K562 (cell line): ENCODE data around the gene BANP. TPM values are rescaled to one million over a fixed set of nuclear protein-coding genes. Genes with fewer than 3 reads are reported as not detected.
A peak's percentile ranks its signal among the peaks of the same experiment; 100 is the strongest.
"Not testable (repeated sequence)": the region's sequence is repeated elsewhere in the genome, so short reads cannot be mapped to it uniquely, and the experiment has no call there.

Source experiments
- ATAC-seq: fragments of 200-7000 bp; cut with Tn5 transposase; 3 replicates; pipeline ENCODE4 v1.9.1; 2020; ENCODE audit warnings: moderate library complexity
- BruUV-seq: library from RNA; stranded (reverse); fragments of 400-500 nt; replicated peaks from 2 replicates; lab custom pipeline; 2021; lab: Mats Ljungman, UMichigan
- CTCF ChIA-PET: fragments of 300-600 bp; formaldehyde crosslinking; extraction: SDS; loops from one replicate; lab custom pipeline; 2021; ENCODE audit warnings: low intra/inter-chr PET ratio; lab: Yijun Ruan, JAX
- POLR2A ChIA-PET: fragments of 300-600, 350-650 bp; sonication (Branson Sonifier 250); formaldehyde crosslinking; extraction: SDS; loops from one replicate; lab custom pipeline; 2021; ENCODE audit warnings: antibody characterized with exemption, inconsistent platforms; lab: Yijun Ruan, JAX
- DNase-seq, 4 experiments: peaks; one replicate each; pipeline versions ENCODE4 v3.0.0 to v3.0.0-alpha.2; 2011 to 2018; ENCODE audit warnings: low spot score in 3 of 4, mixed read lengths in 3 of 4; ENCODE audit errors: extremely low read depth in 1 of 4
- FAIRE-seq: peaks from 2 replicates; lab custom pipeline; 2011; peaks lifted over from hg19 to GRCh38; lab: Jason Lieb, UNC
- H2AFZ ChIP-seq: 2 replicates; pipeline ENCODE4 v1.6.0; 2011; ENCODE audit warnings: low read depth, low read length, control low read depth, inconsistent platforms
- H3K27ac ChIP-seq: fragments of 200-600 bp; 3 replicates; pipeline ENCODE4 v1.8.0; 2011; ENCODE audit warnings: low read depth, mild to moderate bottlenecking, control low read depth, inconsistent platforms, low read length, moderate library complexity, mixed read lengths; ENCODE audit errors: extremely low read depth
- H3K27me3 ChIP-seq, 2 experiments: fragments of 300-600 bp in 1 of 2; 2 replicates in 1 of 2; 3 replicates in 1 of 2; pipeline versions ENCODE4 v1.6.0 to v1.8.0; 2011; ENCODE audit warnings: inconsistent platforms in 2 of 2, low read length in 2 of 2, mild to moderate bottlenecking in 1 of 2, mixed read lengths in 1 of 2, moderate library complexity in 1 of 2; ENCODE audit not compliant: control insufficient read depth in 2 of 2, insufficient read depth in 2 of 2
- H3K36me3 ChIP-seq: fragments of 300-600 bp; 3 replicates; pipeline ENCODE4 v1.8.0; 2011; ENCODE audit warnings: mild to moderate bottlenecking, low read length, inconsistent platforms; ENCODE audit not compliant: control insufficient read depth, insufficient read depth
- H3K4me1 ChIP-seq, 2 experiments: fragments of 200-600 bp in 1 of 2; replicated peaks in 1 of 2; 2 replicates in 1 of 2; 3 replicates in 1 of 2; pipeline versions ENCODE4 v1.5.1 to v1.8.0; 2011; ENCODE audit warnings: inconsistent platforms in 2 of 2, low read length in 2 of 2, mild to moderate bottlenecking in 1 of 2, mixed read lengths in 1 of 2, moderate library complexity in 1 of 2; ENCODE audit not compliant: control insufficient read depth in 2 of 2, insufficient read depth in 2 of 2
- H3K4me2 ChIP-seq: 2 replicates; pipeline ENCODE4 v1.6.1; 2011; ENCODE audit warnings: low read length, control low read depth, inconsistent platforms, mixed read lengths; ENCODE audit not compliant: insufficient read depth
- H3K4me3 ChIP-seq: fragments of 200-600 bp; sonication (generic), shearing (Covaris generic); 2 replicates; pipeline ENCODE4 v1.5.1; 2016; ENCODE audit warnings: control low read depth, inconsistent platforms
- H3K79me2 ChIP-seq: fragments of 200-600 bp; 3 replicates; pipeline ENCODE4 v1.8.0; 2011; ENCODE audit warnings: low read length, inconsistent platforms; ENCODE audit not compliant: control insufficient read depth, insufficient read depth
- H3K9ac ChIP-seq, 2 experiments: 2 replicates each; pipeline versions ENCODE4 v1.6.0 to v1.6.1; 2011; ENCODE audit warnings: low read depth in 2 of 2, low read length in 2 of 2, control low read depth in 1 of 2, inconsistent platforms in 1 of 2, mild to moderate bottlenecking in 1 of 2, mixed read lengths in 1 of 2; ENCODE audit not compliant: insufficient read depth in 1 of 2
- H3K9me1 ChIP-seq: one replicate; pipeline ENCODE4 v1.6.0; 2011; ENCODE audit warnings: inconsistent platforms, mild to moderate bottlenecking, low read length, moderate library complexity; ENCODE audit not compliant: control insufficient read depth, insufficient read depth
- H3K9me3 ChIP-seq: replicated peaks from 2 replicates; pipeline ENCODE4 v1.5.1; 2011; ENCODE audit warnings: low read depth, low read length, inconsistent platforms; ENCODE audit not compliant: control insufficient read depth, insufficient read depth
- H4K20me1 ChIP-seq: replicated peaks from 2 replicates; pipeline ENCODE4 v1.6.1; 2011; ENCODE audit warnings: low read length, inconsistent platforms, mixed read lengths; ENCODE audit not compliant: control insufficient read depth, insufficient read depth
- CEBPB ChIP-seq: fragments of 450-650 bp; IDR thresholded peaks from 2 replicates; pipeline ENCODE4 v1.6.1; 2016; ENCODE audit warnings: missing genetic modification characterization, missing compliant biosample characterization
- FOXK2 ChIP-seq, 2 experiments: fragments of 450-650 bp; IDR thresholded peaks in 1 of 2; conservative IDR thresholded peaks in 1 of 2; 2 replicates each; pipeline ENCODE4 v1.6.1; 2016; ENCODE audit warnings: low read depth in 2 of 2, mild to moderate bottlenecking in 1 of 2
- JUND ChIP-seq, 2 experiments: IDR thresholded peaks; 2 replicates in 1 of 2; 3 replicates in 1 of 2; pipeline ENCODE4 v1.6.1; 2011; ENCODE audit warnings: borderline replicate concordance in 2 of 2, low read depth in 2 of 2, low read length in 2 of 2, improper control_type of control experiment in 1 of 2, missing biosample characterization in 1 of 2, missing genetic modification characterization in 1 of 2, missing genetic modification reagents in 1 of 2
- MEIS2 ChIP-seq: fragments of 450-650 bp; IDR thresholded peaks from 2 replicates; pipeline ENCODE4 v1.6.1; 2014; ENCODE audit warnings: mild to moderate bottlenecking; ENCODE audit not compliant: partially characterized antibody
- RAD21 ChIP-seq, 2 experiments: fragments of 250-450 bp in 1 of 2; fragments of 450-650 bp in 1 of 2; sonication (Bioruptor Pico) in 1 of 2; formaldehyde crosslinking in 1 of 2; IDR thresholded peaks in 1 of 2; conservative IDR thresholded peaks in 1 of 2; 2 replicates each; pipeline versions ENCODE4 v1.4.0 to v1.8.0; 2020 to 2022; ENCODE audit warnings: mild to moderate bottlenecking in 2 of 2, moderate library complexity in 1 of 2
- WGBS: fragments of 100-300 bp; shearing (Covaris generic); methylation state at CpG from one replicate; pipeline ENCODE4 v1.1.6; 2016; ENCODE audit warnings: low coverage, mixed read lengths; ENCODE audit not compliant: insufficient coverage; ENCODE audit errors: missing lambda C conversion rate; 5-methylcytosine and 5-hydroxymethylcytosine counted together
- in situ Hi-C: fragments of 300-500 bp; cut with MboI; formaldehyde crosslinking; loops from 4 replicates; pipeline ENCODE4 v1.15.0; 2018; ENCODE audit warnings: inconsistent platforms, mixed read lengths
- intact Hi-C: fragments of 100-400 bp; cut with micrococcal nuclease; formaldehyde crosslinking; loops from 2 replicates; pipeline ENCODE4 v1.14.2; 2022
- polyA plus RNA-seq, 8 experiments: library from polyadenylated mRNA; depleted of rRNA in 4 of 8; stranded (reverse) in 5 of 8; unstranded in 3 of 8; fragments of >200 nt; fragmentation: Nextera tagmentation in 2 of 8; fragmentation: Illumina TruSeq in 1 of 8; extraction: Ambion mirVana in 2 of 8; extraction: Trizol in 1 of 8; gene quantifications; 2 replicates each; pipeline versions ENCODE4 v1.2.1 to v1.2.3, GENCODE V29; 2011 to 2014; ENCODE audit warnings: inconsistent platforms in 1 of 8, missing spikeins in 1 of 8
- total RNA-seq, 7 experiments: library from RNA; depleted of rRNA in 6 of 7; stranded (reverse); fragments of >200 nt in 6 of 7; fragmentation: Illumina TruSeq in 2 of 7; extraction: Trizol in 2 of 7; gene quantifications; 2 replicates each; pipeline versions ENCODE4 v1.2.1 to v1.2.3, GENCODE V29; 2011 to 2021; ENCODE audit warnings: low replicate concordance in 1 of 7
- TF ChIP-seq, protein P1 (sequence below), 2 experiments: IDR thresholded peaks in 1 of 2; conservative IDR thresholded peaks in 1 of 2; 2 replicates each; pipeline ENCODE4 v1.6.1; 2016; ENCODE audit warnings: low read depth in 2 of 2, mild to moderate bottlenecking in 1 of 2, missing compliant biosample characterization in 1 of 2, missing genetic modification characterization in 1 of 2, moderate library complexity in 1 of 2
- TF ChIP-seq, protein P2 (sequence below), 2 experiments: fragments of 450-650 bp in 1 of 2; sonication (generic) in 1 of 2; formaldehyde crosslinking in 1 of 2; IDR thresholded peaks in 1 of 2; conservative IDR thresholded peaks in 1 of 2; 2 replicates each; pipeline versions ENCODE4 v1.6.1 to v1.8.1; 2016 to 2023; ENCODE audit warnings: mild to moderate bottlenecking in 2 of 2, moderate library complexity in 2 of 2, inconsistent platforms in 1 of 2, missing genetic modification reagents in 1 of 2

Gene BANP
- total and polyA plus RNA-seq, 9 of the 15 experiments (the other 6 are each of a cell fraction or from before 2014, with no cell fraction given): 4.6 to 22.1 (median 15.6) TPM

DNA sequence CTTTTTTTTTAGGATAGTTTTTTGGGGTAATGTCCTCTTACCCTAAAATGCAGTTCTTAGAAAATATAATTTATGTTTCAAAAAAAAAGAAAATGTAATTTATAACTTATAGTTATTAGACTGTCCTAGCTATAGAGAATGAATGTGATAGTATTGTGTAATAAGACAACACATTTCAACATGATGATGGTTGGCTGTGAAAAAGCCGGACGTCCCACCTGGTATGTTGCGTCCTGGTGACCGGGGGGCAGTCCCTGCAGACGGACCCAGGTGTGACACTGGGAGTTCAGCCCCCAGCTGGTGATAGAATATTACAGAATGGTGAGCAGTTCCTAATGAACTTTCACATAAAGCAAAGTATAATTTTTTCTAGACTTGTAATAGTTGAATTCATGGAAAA lies 34.3 kb downstream of the BANP start:
- intact Hi-C loops, in situ Hi-C loops, H3K9ac ChIP-seq, ATAC-seq, H3K79me2 ChIP-seq, H2AFZ ChIP-seq, H3K4me1 ChIP-seq, H3K27me3 ChIP-seq, H3K4me2 ChIP-seq, H3K9me3 ChIP-seq, DNase-seq, H3K27ac ChIP-seq, CTCF ChIA-PET, H3K9me1 ChIP-seq, H3K4me3 ChIP-seq, FAIRE-seq, BruUV-seq, H4K20me1 ChIP-seq, POLR2A ChIA-PET: not testable (repeated sequence)
- TF ChIP-seq CEBPB (tag): peak; percentile 20; the same call in 1 of the 2 replicates
- 98% methylated on average over 5 of the region's 5 CpGs for WGBS
- H3K36me3 ChIP-seq: peaks cover 16% of the 10 kb centered on the region; the same call in 2 of the 3 replicates

DNA sequence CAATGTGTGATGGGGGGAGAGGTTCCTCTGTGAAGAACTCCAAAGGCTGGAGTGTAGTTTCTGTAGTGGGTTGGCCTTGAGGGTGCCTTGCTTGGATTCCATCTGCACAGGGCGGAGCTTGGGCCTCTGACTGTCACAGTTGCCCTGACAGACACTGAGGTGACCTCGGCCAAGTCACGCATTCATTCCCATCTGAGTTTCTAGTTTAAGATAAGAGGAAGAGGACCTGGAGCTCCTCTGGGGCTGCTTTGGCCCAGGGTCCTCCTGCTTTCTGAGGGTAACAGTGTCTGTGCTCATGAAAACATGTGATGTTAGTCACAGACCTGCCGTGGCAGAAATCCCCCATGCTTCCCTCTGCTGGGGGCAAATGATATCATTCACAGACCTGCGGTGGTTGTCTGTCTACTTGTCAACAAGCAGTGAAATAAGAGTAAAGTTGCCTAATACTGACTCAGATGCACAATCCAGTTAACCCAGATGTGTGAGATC lies 35.2 kb downstream of the BANP start:
- H4K20me1 ChIP-seq; BruUV-seq; CTCF ChIA-PET; intact Hi-C loops; H3K27me3 ChIP-seq; H3K9me3 ChIP-seq; H3K9me1 ChIP-seq; in situ Hi-C loops; H3K4me3 ChIP-seq; H3K4me2 ChIP-seq; H3K27ac ChIP-seq; H3K4me1 ChIP-seq; H3K79me2 ChIP-seq; TF ChIP-seq JUND (tag; IDR thresholded peaks at IDR 0.05; ENCODE audit: borderline replicate concordance, low read depth, low read length): not testable (repeated sequence)
- 0 out of 4 replicates have a peak overlapping the region, but pooled peaks of 1 of the 2 experiments have one; percentile 52 for H3K9ac ChIP-seq
- FAIRE-seq (peak; percentile 76), DNase-seq (peak in 2 of 4 experiments; percentile 27 to 54), ATAC-seq (peak; percentile 75)
- 28% methylated on average over 5 of the region's 5 CpGs for WGBS
- H3K36me3 ChIP-seq: peaks cover 13% of the 10 kb centered on the region; the same call in 2 of the 3 replicates
- POLR2A ChIA-PET: interaction anchor here (0.7 kb wide), 1 partner anchor 399 kb away, joined by 3 read pairs; no protein-coding TSS in a partner anchor
- H2AFZ ChIP-seq: peak overlapping the region; percentile 39; the same call in 1 of the 2 replicates
- TF ChIP-seq FOXK2 (conservative IDR thresholded peaks at IDR 0.05 in 1 of 2, IDR thresholded peaks at IDR 0.05 in 1 of 2; ENCODE audit: low read depth in 2 of 2): 0 out of 4 replicates have a peak, but pooled peaks have one; percentile 43 to 45
- peak; percentile 44 for TF ChIP-seq MEIS2
- TF ChIP-seq, protein P1, sequence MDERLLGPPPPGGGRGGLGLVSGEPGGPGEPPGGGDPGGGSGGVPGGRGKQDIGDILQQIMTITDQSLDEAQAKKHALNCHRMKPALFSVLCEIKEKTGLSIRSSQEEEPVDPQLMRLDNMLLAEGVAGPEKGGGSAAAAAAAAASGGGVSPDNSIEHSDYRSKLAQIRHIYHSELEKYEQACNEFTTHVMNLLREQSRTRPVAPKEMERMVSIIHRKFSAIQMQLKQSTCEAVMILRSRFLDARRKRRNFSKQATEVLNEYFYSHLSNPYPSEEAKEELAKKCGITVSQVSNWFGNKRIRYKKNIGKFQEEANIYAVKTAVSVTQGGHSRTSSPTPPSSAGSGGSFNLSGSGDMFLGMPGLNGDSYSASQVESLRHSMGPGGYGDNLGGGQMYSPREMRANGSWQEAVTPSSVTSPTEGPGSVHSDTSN (CRISPR knock-in tag; IDR thresholded peaks at IDR 0.05; ENCODE audit: low read depth): not testable (repeated sequence)
- TF ChIP-seq, protein P1 (tag; conservative IDR thresholded peaks at IDR 0.05; ENCODE audit: low read depth): peak; percentile 63
- TF ChIP-seq, protein P2, sequence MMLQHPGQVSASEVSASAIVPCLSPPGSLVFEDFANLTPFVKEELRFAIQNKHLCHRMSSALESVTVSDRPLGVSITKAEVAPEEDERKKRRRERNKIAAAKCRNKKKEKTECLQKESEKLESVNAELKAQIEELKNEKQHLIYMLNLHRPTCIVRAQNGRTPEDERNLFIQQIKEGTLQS (IDR thresholded peaks at IDR 0.05): 0 out of 2 replicates have a peak, but pooled peaks have one; percentile 22
- TF ChIP-seq, protein P2 (CRISPR knock-in tag; conservative IDR thresholded peaks at IDR 0.05): not testable (repeated sequence)
- peak; percentile 63 for TF ChIP-seq CEBPB (tag)
- 0 out of 2 replicates have a peak, but pooled peaks have one; percentile 10 for TF ChIP-seq JUND (IDR thresholded peaks at IDR 0.05; ENCODE audit: borderline replicate concordance, low read depth, low read length)
- 0 out of 4 replicates have a peak, but pooled peaks of 1 of the 2 experiments have one; percentile 8 for TF ChIP-seq RAD21 (CRISPR knock-in tag; conservative IDR thresholded peaks at IDR 0.05 in 1 of 2, IDR thresholded peaks at IDR 0.05 in 1 of 2)
